Cardiac fibroblast (primary cell): ENCODE results near the gene DAZAP1.

ENCODE experiments used
- DNase-seq, 2 donors: peaks; one replicate each; pipeline versions ENCODE4 v3.0.0 to v3.0.0-alpha.2; 2010; ENCODE audit warnings: low read depth in 2 of 2
- H3K4me3 ChIP-seq, 2 donors: replicated peaks in 1 of 2; 1 replicate in 1 of 2; 2 replicates in 1 of 2; pipeline ENCODE4 v1.5.1; 2011; ENCODE audit warnings: low read depth in 2 of 2, low read length in 2 of 2, mild to moderate bottlenecking in 2 of 2, moderate library complexity in 1 of 2
- CTCF ChIP-seq: IDR thresholded peaks from one replicate; pipeline ENCODE4 v1.5.1; 2011; ENCODE audit warnings: low read depth, mild to moderate bottlenecking, low read length, inconsistent platforms

DAZAP1 gene

GRCh38 chr19:1440418-1440801, 33.0 kb downstream of the DAZAP1 start:
- DNase-seq = no peak
- no peak overlapping the region for H3K4me3 ChIP-seq
- TF ChIP-seq CTCF = no peak

- H3K4me3 ChIP-seq = no peak overlapping the region
- TF ChIP-seq CTCF = no peak
- DNase-seq = no peak
These were observed 33.6 kb downstream of the DAZAP1 start for GRCh38 chr19:1441022-1441426.

GRCh38 chr19:1441677-1442438, 34.5 kb downstream of the DAZAP1 start:
- no peak overlapping the region for H3K4me3 ChIP-seq
- no peak for TF ChIP-seq CTCF
- no peak for DNase-seq

- peak; percentile 53 to 55 for DNase-seq
- TF ChIP-seq CTCF = peak; percentile 42
- H3K4me3 ChIP-seq = peak overlapping the region; percentile 30 to 34
These were observed 38.0 kb downstream of the DAZAP1 start for GRCh38 chr19:1445185-1445931.

- no peak for TF ChIP-seq CTCF
- DNase-seq = no peak
- peak overlapping the region in 1 of 2 donors; percentile 34 for H3K4me3 ChIP-seq
These were observed 38.7 kb downstream of the DAZAP1 start for GRCh38 chr19:1445932-1446712.

- no peak for DNase-seq
- no peak overlapping the region for H3K4me3 ChIP-seq
- TF ChIP-seq CTCF = no peak
These were observed 39.5 kb downstream of the DAZAP1 start for GRCh38 chr19:1446713-1447481.
